NCI-H2081 (cell line): ENCODE results near the gene MBD3L5.
"Not testable (repeated sequence)": the region's sequence is repeated elsewhere in the genome, so short reads cannot be mapped to it uniquely, and the experiment has no call there.

Source experiments
- DNase-seq, 2 experiments: peaks; one replicate each; lab custom pipeline; 2025; lab: John Stamatoyannopoulos, UW

Gene MBD3L5

DNA sequence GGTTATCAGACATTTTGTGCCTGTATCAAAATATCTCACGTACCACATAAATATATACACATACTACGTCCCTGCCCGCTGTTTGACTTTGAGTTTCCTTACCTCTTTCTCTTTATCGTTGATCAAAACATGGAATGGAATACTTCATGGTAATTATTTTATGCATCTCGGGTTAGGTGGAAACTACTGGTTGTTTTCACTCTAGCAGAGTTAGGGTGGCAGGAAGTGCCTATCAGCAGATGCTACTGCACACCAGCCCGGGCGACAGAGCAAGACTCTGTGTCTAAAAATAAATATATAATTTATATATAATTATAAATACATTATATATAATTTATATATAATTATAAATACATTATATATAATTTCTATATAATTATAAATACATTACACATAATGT, 22.5 kb downstream of the MBD3L5 start:
- not testable (repeated sequence) for DNase-seq

DNA sequence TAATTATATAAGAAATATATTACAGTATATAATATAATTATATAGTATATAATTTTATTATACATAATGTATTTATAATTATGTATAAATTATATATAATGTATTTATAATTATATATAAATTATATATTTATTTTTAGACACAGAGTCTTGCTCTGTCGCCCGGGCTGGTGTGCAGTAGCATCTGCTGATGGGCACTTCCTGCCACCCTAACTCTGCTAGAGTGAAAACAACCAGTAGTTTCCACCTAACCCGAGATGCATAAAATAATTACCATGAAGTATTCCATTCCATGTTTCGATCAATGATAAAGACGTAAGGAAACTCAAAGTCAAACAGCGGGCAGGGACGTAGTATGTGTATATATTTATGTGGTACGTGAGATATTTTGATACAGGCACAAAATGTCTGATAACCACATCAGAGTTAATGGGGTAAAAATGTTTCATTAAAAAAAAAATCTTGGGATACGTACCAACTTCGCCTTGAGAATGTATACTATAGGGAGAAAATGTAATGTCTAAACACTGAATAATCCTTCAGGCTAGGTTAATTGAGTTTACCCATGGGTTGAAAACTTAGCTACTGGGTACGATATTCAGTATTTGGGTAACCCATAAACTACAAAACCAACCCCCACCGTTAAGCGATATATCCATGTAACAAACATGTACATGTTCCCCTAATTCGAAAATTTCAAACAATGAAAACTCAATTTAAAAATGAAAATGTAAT, 24.4 kb downstream of the MBD3L5 start:
- DNase-seq = not testable (repeated sequence)

GRCh38 chr19:7055679-7056078, 25.3 kb downstream of the MBD3L5 start:
- DNase-seq = not testable (repeated sequence)

- not testable (repeated sequence) for DNase-seq
These were observed 26.0 kb downstream of the MBD3L5 start for GRCh38 chr19:7056371-7056770.

DNA sequence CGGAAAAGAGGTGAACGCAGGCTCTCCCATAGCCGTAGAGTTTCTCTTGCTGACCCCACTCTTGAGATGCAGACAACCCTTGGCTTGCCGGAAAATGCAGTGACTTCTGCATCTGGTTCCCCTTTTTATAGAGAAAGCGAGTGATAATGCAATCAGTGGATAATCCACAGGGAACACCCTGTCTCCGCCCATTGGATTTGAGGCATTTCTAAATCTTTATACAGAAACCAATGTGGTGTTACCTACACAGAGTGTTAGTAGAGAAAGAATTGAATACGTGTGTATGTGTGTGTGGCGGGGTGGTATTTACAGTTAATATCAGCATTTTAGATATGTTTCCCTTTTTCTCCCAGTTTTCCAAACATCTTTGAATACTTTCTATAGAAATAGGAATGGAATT, 28.2 kb downstream of the MBD3L5 start, which contains the start of gene MBD3L3:
Gene MBD3L3, minus strand, starts transcription at position 101 of the 400 bp plus-strand sequence. Its CDS starts 71 bp downstream, at position 30.
- not testable (repeated sequence) for DNase-seq

DNA sequence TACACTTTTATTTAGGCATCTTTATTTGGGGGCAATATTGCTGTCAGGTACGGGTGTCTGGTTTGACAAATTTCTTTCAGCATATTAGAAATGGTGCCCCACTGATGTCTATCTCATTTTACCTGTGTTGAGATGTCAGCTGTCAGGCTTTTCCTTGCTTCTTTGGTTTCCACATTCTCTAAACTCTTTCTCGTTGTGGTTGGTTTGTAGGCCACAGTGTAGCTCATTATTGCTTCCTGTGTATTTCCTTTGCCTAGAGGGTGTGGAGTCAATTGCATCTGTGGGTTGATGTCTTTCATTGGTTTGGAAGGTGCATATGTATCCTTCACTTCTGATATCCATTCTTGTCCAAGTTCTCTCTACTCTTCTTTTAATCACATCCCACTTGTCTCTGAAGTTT, 29.6 kb downstream of the MBD3L5 start:
- not testable (repeated sequence) for DNase-seq

- DNase-seq = no peak
These were observed 33.0 kb downstream of the MBD3L5 start for GRCh38 chr19:7063339-7063738.

DNA sequence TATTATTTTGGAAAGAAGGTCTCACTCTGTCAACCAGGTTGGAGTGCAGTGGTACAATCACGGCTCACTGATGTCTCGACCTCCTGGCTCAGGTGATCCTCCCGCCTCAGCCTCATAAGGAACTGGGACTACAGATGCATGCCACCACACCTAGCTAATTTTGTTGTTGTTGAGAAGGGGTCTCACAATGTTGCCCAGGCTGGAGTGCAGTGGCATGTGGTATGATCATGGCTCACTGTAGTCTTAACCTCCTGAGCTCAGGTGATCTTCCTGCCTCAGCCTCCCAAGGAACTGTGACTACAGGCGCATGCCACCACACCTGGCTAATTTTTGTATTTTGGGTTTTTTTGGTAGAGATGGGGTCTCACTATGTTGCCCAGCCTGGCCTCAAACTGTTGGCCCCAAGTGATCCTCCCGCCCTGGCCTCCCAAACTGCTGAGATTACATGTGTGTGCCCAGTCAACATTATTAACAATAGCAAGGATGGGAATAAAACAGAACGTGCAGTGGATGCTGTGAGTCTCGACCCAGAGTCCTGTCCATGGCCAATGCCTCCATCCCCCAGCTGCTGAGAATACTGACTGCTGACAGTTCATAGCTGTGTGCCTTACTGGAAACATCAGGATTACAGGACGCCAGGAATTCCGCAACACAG, 33.5 kb downstream of the MBD3L5 start:
- DNase-seq = no peak

DNA sequence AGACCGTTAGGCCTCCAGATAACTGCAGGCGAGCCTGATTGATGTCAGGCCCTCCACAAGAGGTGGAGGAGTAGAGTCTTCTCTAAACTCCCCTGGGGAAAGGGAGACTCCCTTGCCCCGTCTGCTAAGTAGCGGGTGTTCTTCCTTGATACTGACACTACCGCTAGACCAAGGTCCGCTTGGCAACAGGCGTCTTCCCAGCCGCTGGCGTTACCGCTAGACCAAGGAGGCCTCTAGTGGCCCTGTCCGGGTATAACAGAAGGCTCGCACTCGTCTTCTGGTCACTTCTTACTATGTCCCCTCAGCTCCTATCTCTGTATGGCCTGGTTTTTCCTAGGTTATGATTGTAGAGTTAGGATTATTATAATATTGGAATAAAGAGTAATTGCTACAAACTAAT, 36.7 kb downstream of the MBD3L5 start:
- not testable (repeated sequence) for DNase-seq

- no peak for DNase-seq
These were observed 37.3 kb downstream of the MBD3L5 start for GRCh38 chr19:7067716-7068115.

DNA sequence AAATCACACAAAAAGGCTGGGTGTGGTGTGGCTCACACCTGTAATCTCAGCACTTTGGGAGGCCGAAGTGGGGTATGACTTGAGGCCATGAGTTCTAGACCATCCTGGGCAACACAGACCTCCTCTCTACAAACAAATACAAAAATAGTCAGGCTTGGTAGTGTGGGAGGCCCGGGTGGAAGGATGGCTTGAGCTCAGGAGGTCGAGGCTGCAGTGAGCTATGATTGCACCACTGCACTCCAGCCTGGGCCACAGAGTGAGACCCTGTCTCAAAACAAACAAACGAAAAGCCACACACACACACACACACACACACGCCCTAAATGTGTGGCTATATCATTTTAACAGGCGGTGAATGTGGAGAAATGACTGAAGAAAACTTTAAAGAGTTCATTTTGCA, 38.2 kb downstream of the MBD3L5 start:
- no peak for DNase-seq

GRCh38 chr19:7069042-7069903, 38.9 kb downstream of the MBD3L5 start, which contains the start of gene ZNF557:
TSS of gene ZNF557 (plus strand) at chr19:7069703. CDS start at chr19:7075075, 5,372 bp downstream.
- DNase-seq = peak; percentile 94 to 96

DNA sequence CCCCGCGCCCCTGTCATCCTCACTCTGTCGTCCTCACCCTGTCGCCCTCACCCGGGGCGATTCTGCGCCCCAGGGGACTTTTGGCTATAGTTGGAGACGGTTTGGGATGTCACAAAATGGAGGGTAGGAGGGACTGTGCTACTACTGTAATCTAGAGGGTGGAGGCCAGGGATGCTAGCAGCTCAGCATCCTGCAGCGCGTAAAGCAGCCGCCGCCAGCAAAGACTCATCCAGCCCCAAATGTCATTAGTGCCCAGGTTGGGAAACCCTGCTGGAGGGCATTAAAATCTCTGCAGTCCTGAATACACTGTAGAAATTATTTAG, 39.5 kb downstream of the MBD3L5 start:
- no peak for DNase-seq

- no peak for DNase-seq
These were observed 42.2 kb downstream of the MBD3L5 start for GRCh38 chr19:7072541-7072940.

DNA sequence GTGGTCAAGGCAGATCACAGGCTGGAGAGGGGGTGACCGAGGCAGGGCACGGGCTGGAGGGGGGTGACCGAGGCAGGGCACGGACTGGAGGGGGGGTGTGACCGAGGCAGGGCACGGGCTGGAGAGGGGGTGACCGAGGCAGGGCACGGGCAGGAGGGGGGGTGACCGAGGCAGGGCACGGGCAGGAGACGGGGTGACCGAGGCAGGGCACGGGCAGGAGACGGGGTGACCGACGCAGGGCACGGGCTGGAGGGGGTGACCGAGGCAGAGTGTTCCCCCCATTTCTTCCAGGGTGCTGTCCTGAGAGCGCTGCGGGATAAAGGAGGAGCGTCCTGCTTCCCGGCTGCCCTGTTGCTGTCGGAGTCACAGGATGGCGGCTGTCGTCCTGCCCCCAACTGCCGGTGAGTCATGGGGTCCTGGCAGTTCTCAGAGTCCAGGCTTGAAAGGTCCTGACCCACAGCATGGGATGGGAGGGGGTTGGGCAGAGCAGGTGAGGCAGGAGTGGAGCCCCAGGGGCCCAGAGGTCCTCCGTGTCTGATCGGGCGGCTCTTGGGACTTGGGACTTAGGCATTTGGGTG, 44.4 kb downstream of the MBD3L5 start:
- DNase-seq = no peak

DNA sequence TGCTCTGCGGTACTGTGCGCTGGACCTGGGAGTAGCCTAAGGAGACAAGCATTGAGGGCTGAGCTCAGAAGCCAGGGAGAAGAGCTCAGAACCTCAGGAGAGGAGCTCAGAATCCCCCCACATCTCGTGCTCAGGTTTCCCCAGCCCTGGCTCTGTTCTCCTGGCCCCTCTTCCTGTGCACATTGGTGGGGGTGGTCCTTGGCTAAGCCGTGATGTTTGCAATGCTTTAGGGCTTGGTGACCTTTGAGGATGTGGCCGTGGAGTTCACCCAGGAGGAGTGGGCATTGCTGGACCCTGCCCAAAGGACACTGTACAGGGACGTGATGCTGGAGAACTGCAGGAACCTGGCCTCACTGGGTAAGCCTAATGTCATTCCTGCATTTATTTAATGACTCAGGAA, 45.8 kb downstream of the MBD3L5 start:
- DNase-seq = no peak

DNA sequence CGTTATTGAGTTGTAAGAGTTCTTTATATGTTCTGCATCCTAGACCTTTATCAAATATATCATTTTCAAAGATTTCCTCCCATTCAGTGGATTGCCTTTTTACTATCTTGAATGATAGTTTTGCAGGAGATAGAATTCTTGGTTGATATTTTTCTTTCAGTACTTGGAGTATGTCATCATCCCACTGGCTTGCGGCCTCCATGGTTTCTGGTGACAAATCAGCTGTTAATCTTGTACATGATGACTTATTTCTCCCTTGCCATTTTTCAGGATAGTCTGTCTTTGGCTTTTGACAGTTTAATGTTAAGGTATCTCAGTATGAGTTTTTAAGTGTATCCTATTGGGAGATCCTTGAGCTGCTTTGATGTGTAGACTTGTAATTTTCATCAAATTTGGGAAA, 47.6 kb downstream of the MBD3L5 start:
- DNase-seq = no peak
